Left colon (tissue), 2 donors: ENCODE results near the gene MIER2. TPM values are rescaled to one million over a fixed set of nuclear protein-coding genes. Genes with fewer than 3 reads are reported as not detected.
"Not testable (repeated sequence)": the region's sequence is repeated elsewhere in the genome, so short reads cannot be mapped to it uniquely, and the experiment has no call there.

Source experiments
- ATAC-seq: fragments of 200-7000 bp; cut with Tn5 transposase; one replicate; pipeline ENCODE4 v1.9.1; 2020; ENCODE audit warnings: mild to moderate bottlenecking, moderate library complexity
- DNase-seq, 2 donors: peaks; one replicate each; pipeline ENCODE4 v3.0.0-alpha.2; 2020
- intact Hi-C, 2 donors: fragments of 100-400 bp; cut with DNase I in 1 of 2; cut with micrococcal nuclease in 1 of 2; formaldehyde crosslinking; loops; one replicate each; pipeline versions ENCODE4 v1.11.2 to v1.14.0; 2022; cut with DNase I, micrococcal nuclease
- total RNA-seq, 2 donors: library from RNA; stranded (reverse); fragmentation: NEBNext Ultra II Directional; extraction: Animal tissue kit (Norgen Biotek cat#: 25700); gene quantifications; one replicate each; pipeline ENCODE4 v1.2.1, GENCODE V29; 2021
- donor health status: DM: no; HTN: no; CAD: no.
- donor health status: DM: yes; HTN: yes; CAD: no.

MIER2 gene
- total RNA-seq, 2 donors from 2014 or later = 14.6 to 15.7 TPM

DNA sequence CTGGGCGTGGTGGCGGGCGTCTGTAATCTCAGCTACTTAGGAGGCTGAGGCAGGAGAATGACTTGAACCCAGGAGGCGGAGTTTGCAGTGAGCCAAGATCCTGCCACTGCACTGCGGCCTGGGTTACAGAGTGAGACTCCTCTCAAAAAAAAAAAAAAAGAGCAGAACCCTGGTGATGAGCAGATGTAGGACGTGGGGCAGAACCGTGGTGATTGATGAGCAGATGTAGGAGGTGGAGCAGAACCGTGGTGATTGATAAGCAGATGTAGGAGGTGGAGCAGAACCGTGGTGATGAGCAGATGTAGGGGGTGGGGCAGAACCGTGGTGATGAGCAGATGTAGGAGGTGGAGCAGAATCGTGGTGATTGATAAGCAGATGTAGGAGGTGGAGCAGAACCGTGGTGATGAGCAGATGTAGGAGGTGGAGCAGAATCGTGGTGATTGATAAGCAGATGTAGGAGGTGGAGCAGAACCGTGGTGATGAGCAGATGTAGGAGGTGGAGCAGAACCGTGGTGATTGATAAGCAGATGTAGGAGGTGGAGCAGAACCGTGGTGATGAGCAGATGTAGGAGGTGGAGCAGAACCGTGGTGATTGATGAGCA lies 36.1 kb upstream of the MIER2 start:
- intact Hi-C loops, ATAC-seq, DNase-seq: not testable (repeated sequence)

DNA sequence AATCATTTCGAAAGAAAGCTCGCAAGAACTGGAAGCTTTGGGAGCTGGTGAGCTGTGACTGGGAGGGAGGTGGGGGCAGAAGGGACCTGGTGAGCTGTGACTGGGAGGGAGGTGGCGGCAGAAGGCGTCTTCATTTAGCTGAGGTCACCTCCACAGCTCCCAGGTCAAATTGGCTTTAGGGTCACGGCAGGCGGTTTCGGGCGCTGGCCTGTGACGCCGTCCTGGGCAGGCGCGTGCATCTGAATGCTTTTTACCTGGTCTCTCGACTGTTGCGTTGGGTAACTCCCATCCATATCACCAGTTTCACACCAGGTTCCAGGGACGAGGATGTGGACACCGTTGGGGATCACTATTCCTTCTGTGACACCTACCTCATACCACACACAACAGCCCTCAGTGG lies 35.2 kb upstream of the MIER2 start:
- no peak for ATAC-seq
- DNase-seq = no peak
- intact Hi-C loops = no loop called here

DNA sequence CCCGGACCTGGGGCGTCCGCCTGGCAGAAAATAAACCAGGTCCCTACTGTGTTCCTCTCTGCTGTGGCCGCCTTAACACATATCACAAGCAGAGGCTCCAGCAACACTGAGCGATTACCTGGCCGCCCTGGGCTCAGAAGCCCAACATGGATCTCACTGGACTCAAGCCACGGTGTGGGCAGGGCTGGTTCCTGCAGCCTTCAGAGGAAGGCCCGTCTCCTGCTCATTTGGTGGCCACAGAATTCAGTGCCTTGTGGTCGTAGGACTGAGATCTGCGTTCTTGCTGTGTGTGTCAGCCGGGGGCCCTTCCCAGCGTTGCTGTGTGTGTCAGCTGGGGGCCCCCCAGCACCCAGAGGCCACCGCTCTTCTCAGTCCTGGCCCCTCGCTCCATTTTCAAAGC lies 34.1 kb upstream of the MIER2 start:
- no peak for ATAC-seq

DNA sequence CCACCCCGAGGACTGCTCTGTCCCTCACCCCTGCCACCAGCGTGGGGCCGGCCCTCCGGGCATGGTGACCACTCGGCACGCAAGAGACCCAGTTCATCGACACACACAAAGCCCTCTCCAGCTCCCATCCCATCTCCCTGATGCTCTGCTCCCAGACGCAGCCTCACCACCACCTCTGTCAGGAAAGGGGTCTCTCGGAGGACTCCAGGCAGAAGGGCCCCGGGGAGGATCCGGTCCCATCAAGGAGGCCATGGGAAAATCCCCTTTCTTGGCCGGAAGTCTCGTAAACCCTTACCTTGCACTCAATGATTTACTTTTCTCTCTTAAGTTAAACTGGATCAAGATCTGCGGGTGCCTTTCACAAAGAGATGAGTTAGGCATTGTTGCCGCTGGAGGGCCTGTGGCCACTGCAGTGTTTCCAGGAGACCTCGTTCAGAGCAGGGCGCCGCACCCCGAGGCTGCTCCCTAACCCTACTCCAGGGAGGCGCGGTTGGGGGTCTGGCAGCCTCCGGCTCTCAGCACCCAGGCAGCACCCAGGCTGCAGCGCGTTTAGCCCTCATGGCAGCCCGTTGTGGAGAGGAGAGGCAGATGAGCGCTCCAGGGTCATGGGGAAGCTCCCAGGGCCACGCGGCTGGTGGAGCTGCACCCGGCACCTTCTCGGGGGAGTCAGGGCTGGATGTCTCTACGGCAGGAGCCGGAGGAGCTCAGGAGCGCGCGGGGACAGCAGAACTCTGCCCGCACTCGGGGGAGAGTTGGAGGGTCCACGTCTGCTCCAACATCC lies 33.4 kb upstream of the MIER2 start:
- ATAC-seq (no peak), DNase-seq (no peak)
- intact Hi-C loops = no loop called here

More for the DNA sequence above, 34.1 kb upstream of the MIER2 start:
- no peak for DNase-seq
- intact Hi-C loops = no loop called here

DNA sequence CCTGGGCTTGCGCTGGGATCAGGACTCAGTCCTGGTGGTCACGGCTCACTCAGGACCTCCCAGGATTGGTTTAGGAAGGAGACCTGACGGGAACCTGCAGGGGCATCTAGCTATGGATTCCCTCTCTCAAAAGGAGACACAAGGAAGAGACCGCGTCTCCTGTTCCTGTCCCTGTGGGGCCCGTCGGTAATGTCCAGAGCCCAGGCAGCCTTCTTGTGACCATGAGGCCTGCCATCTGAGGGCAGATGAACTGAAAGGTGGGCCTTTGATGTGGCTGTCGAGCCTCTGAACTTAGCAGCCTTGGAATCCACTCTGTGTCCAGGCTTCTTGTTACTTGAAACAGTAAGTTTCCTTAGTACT lies 31.5 kb upstream of the MIER2 start:
- ATAC-seq (no peak), DNase-seq (no peak)
- intact Hi-C loops = no loop called here

DNA sequence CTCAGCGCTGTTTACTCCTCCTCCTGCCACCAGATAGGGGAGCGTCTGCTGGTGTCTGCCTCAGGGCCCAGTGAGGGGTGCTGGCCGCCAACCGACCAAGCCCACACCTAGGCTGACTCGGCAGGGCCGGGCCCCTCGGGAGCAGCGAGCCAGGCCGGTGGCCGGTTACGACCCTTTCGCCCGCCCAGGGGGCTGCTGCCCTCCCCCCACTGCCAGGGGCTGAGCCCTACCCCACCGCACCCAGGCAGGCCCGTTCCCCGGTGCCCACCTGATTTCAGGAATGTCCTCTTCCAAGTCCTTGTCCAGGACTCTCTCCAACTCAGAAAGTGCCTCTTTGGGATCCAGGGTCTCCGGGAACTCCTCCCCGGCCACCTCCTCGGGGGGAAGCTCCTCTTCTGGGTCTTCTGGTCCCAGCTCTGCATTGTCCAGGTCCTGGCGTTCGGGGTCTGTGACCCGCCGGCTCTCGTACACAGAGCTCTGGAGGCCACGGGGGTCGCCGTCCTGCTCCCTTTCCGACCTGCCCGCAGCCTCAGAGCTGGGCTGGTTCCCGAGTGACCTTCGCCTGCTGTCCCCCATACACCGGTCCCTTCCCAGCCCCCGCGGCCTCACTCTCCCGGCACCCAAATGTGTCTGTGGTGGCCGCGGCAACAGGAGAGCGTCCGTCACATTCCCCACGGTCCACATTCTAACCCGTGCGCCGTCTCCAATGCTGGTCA lies 31.0 kb upstream of the MIER2 start:
- no peak for DNase-seq
- no peak for ATAC-seq
- intact Hi-C loops = no loop called here

DNA sequence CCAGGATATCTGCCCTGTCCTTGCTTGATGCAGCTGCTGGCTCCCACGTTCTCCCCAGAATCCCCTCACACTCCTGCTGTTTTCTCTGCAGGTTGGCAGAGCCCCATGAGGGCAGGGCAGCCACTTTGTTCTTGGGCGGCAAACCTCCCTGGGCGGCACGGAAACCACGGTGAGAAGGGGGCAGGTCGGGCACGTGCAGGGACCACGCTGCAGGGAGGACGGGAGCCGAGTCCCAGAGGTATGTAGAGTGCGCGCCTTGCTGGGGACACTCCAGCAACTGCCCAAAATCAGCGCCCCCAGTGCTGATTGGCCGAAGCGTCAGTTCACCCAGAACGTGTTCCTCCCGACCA lies 30.3 kb upstream of the MIER2 start:
- intact Hi-C loops = no loop called here
- no peak for ATAC-seq
- DNase-seq = no peak

DNA sequence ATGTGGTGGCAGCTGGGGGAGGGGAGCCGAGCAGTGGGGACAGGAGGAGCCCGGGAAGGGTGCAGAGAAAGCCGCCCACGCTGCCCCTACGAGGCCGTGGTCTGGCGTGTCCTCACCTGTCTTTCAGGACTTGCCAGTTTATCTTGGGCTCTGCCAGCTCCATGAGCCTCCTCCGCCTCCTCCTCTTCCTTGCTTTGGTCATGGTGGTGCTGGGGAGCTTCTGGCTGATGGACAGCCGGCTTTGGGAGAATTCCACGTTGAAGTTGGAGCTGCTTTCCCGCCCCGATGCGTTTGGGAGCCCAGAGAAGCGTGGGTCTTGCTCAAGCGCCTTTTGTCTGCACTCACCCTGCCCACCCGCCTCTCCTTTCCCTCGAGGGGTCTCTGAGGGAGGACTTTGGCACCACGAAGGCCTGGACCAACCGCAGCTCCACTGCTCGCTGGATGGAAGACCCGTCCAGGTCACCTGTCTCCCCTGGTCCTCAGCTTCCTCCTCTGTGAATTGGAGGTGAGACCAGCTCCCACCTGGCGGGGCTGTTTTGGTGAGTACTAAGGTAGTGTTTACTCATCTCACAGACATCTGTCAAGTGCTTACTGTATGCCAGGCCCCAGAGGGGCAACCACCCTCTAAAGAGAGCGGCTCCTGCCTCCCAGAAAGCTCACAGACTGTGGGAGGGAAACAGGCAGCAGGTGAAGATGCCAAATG lies 29.7 kb upstream of the MIER2 start:
- DNase-seq (no peak), ATAC-seq (no peak)
- intact Hi-C loops = no loop called here

DNA sequence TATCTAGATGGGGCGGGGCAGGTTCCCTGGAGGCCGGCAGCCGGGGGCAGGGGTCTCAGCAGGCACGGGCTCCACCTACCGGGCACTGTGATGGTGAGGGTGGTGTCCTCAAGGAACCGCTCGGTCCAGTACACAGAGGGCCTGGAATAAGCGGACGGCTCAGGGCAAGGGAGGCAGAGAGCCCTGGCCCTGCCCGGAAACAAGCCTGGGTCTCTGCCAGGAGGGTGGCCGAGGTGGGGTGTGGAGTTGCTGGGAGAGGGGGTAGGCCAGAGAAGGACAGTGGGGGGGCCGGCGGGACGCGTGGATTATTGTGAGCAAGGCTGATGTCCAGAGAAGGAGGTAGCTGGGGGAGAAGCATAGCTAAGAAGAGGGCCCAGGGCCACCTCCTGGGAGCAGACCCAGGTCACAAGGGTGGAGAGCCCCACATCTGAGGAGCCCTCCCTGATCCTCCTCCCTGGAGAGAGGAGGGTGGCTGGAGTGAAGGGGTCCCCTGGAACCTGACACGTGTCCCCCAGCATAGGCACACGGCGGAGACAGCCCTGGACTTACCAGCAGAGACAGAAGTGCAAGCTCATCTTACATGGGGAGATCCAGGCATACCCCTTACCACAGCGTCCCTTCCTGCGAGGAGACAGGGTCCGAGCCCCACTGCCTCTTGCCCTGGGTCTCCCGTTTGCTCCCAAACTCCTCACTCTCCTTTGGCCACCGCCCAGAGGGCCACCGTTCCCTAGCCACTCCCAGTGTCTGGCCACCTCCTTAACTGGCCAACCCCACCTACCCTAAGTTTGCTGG lies 29.0 kb upstream of the MIER2 start:
- DNase-seq = no peak
- ATAC-seq = no peak
- intact Hi-C loops = no loop called here

DNA sequence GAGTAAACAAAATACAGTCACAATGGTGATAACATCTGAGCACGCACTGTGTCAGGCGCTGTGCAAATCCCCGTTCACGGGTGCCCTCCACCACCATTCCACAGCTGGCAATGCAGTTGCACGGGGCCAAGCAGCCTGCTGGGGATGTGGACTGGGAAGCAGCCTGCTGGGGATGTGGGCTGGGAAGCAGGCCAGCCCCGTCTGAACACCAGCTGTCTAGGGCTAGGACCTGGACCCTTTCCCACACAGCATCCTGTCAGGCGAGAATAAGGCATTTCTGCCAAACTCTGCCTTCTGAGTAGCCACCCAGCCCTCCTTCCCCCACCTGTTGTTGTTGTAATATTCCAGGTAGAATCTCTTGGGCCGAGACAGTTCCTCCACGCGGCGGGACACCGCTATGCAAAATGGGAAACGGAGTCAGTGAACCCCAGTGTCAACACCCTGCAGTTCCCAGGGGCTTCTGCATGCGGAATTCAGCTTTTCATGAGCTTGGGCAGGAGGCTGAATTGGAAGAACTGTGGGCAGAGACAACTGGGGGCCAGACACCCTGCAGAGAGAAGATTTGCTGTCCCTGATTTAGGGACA lies 27.8 kb upstream of the MIER2 start:
- intact Hi-C loops = no loop called here
- no peak for ATAC-seq
- peak in 1 of 2 donors; percentile 17 for DNase-seq

DNA sequence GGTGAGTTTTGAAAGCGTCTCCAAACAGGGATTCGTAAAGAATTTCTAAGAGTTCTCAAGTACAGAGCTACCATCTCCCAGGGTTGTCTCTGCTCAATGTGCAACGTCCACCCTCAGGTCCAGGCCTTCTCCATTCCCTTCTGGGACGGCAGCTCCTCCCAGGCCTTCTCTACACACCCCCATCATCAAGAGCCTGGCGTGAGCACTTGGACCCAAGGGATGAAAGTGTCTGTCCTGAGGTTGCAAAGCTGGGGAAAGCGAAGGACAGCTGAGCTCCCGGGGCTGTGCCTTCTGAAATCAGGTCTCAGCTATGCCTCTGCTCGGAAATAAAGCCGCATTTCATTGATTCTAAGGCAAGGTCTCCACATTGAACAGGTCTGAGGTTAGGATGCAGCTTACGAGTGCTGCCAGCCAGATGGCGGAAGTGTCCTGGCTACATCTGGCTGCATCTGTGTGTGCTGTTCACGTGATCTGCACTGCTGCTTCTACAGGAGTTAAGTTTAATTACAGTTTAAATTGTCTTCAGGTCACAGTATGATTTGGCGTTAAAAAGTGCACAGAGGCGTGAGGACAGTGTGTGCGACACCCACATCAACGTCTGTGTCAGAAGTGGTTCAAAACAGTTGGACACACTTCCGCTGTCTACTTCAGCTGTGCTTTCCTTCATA lies 27.0 kb upstream of the MIER2 start:
- ATAC-seq = no peak
- DNase-seq = no peak
- intact Hi-C loops = no loop called here

DNA sequence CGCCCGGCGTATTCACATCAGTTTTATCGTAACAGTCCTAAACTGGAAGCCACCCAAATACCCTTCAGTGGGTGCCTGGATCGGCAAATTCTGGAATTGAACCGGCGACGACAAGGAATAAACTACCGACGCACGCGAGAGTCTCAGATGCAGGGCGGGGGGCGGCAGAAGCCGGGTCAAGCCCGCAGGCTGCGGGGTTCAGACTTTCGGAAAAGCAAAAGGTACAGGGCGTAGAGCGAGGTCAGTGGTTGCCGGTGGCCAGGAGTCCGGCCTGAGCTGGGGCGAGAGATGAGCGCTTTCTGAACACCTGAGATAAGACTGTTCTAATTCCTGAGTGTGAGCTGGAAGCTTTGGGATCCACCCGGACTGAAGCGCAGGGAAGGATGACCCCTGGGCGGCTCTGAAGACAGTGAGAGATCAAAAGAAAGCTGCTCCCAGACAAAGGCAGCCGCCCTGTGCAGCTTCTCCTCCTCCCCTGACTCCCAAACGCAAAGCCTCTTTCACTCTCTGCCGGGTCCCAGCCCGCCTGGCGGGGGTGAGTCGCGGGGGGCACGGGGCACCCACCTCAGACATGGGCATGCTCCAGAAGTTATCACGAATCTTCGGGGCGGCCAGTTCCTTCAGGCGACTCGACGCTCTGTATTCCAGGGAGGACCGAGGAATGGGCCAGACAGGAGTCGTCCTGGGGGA lies 26.2 kb upstream of the MIER2 start:
- intact Hi-C loops = no loop called here
- no peak for ATAC-seq
- no peak for DNase-seq

DNA sequence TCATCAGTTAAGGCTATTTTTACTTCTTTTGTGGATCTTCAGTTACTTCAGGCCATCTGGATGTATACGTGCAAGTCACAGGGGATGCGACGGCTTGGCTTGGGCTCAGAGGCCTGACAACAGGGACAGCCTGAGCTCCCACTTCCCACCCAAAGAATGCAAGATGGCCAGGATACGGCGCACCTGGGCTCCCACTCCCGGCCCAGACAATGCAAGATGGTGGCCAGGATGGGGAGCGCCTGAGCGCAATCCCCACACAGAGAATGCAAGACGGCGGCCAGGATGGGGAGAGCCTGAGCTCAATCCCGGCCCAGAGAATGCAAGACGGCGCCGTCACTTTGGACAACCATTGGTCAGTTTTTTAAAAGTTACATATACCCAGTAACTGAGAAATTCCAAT lies 25.3 kb upstream of the MIER2 start:
- intact Hi-C loops = no loop called here

DNA sequence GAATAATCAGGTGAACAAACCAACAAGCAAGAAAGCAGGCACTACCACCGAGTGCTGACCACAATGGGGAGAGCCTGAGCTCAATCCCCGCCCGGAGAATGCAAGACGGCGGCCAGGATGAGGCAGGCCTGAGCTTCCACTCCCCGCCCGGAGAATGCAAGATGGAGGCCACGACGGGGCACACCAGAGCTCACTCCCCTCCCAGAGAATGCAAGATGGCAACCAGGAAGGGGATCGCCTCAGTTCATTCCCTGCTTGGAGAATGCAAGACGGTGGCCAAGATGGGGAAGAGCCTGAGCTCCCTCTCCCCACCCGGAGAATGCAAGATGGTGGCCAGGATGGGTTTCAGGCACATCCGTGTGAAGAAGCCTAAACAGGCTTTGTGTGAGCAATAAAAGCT lies 24.7 kb upstream of the MIER2 start:
- ATAC-seq (no peak), DNase-seq (no peak)
- intact Hi-C loops = no loop called here

More for the DNA sequence above, 25.3 kb upstream of the MIER2 start:
- ATAC-seq (no peak), DNase-seq (no peak)

DNA sequence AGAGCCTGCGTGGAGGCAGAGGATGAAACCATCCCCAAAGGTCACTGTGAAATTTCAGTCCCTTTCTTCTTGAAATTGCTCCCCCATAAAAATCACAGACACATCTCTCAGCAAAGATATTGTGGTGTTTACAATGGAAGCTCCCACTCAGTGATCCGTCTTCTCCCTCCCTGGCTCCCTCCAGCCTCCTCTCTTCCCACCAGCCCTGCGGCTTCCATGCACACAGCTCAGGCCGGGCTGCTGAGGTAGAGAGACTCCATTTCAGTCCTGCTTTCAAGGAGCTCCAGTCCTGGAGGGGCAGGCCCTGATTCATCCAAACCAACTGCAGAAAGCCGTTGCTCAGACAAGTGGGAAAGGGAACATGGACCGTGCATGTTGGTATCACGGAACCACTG lies 24.0 kb upstream of the MIER2 start:
- ATAC-seq = no peak
- intact Hi-C loops = no loop called here
- DNase-seq = no peak

DNA sequence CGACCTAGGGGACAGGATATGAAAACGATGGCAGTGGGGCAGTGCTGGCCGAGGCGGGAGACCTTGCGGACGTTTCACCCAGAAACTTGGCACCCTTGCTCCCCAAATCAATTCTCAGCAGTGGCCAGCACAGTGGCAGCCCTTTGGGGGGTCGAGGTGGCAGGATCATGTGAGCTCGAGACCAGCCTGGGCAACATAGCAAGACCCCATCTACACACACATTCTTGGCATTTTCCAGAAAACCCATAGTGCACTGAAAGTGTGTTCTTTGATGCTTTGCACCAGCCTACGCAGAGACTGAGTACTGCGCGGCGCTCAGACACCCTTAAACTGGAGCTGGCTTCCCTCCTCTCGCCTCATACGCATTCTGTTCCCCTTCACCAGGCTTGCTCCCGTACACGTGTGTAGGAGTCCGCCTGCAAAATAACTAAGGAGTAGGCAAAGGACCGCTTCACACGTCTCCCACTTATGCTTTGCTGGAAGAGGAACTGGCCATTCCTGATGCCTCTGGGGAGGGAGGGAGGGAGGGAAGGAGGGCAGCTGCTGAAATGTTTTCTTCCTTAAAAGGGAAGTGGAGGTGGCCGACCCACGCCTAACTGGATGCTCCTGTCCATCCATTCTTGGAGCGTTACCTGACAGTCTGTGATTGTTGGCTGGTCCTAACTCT lies 23.5 kb upstream of the MIER2 start:
- intact Hi-C loops = no loop called here
- ATAC-seq (no peak), DNase-seq (no peak)

DNA sequence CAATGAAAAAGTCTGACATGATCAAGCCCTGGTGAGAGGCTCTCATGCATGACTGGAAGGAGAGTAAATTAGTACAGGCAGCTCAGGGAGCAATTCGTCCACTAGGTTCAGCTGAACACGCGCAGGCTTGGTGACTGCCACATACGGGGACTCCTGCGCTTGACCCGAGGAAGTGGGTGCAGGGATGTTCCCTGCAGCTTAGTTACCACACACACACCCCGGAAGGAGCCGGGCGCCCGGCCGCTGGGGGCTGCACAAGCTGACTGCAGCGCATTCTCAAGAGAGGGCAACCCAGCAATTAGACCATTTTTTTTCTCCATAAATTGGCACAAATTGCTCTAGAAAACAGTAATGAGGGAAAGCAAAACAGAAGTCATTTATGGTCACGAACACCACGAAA lies 23.0 kb upstream of the MIER2 start:
- no peak for DNase-seq
- no peak for ATAC-seq
- intact Hi-C loops = no loop called here
